ENCODE results near the gene RTN4IP1. TPM values are rescaled to one million over a fixed set of nuclear protein-coding genes. Genes with fewer than 3 reads are reported as not detected.
A peak's percentile ranks its signal among the peaks of the same experiment; 100 is the strongest.

The RTN4IP1 gene
- total and polyA plus RNA-seq, 9 of the 15 experiments (the other 6 are each of a cell fraction or from before 2014, with no cell fraction given), result 17.9 to 46.0 (median 22.2) TPM

DNA sequence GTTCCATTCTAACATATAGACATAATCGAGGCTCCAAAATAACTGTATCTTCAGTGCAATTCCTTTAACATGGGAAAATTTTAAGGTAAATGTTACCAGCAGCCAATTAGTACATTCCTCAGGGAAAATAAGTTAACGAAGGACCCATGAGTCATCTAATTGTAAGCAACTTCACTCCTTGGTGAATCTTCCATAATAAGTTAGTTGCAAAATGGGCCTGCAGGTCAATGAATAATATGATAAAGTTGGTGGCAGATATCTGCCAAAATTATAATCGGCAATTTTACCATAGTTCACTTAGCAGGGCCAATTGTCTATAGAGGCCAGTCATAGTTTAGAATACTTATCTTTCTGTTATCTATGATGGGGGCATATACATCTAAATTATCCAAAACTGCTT is 42.4 kb upstream of the RTN4IP1 start (continued):
- TF ChIP-seq, protein P1, sequence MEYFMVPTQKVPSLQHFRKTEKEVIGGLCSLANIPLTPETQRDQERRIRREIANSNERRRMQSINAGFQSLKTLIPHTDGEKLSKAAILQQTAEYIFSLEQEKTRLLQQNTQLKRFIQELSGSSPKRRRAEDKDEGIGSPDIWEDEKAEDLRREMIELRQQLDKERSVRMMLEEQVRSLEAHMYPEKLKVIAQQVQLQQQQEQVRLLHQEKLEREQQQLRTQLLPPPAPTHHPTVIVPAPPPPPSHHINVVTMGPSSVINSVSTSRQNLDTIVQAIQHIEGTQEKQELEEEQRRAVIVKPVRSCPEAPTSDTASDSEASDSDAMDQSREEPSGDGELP (CRISPR knock-in tag; IDR thresholded peaks at IDR 0.05; ENCODE audit: borderline replicate concordance), result no peak
- TF ChIP-seq ZNF174 (CRISPR knock-in tag; IDR thresholded peaks at IDR 0.05) (no peak), ZNF197 (CRISPR knock-in tag; IDR thresholded peaks at IDR 0.05; ENCODE audit: low read depth) (no peak), SAFB (IDR thresholded peaks at IDR 0.05; ENCODE audit: borderline replicate concordance, low read depth, low read length) (no peak), NFATC3 (IDR thresholded peaks at IDR 0.05) (no peak), ZNF696 (CRISPR knock-in tag; conservative IDR thresholded peaks at IDR 0.05) (no peak), JUN (IDR thresholded peaks at IDR 0.05; ENCODE audit: borderline replicate concordance, low read depth, low read length) (no peak), JUN (CRISPR knock-in tag; IDR thresholded peaks at IDR 0.05; ENCODE audit: borderline replicate concordance) (no peak), KDM2B (CRISPR knock-in tag; IDR thresholded peaks at IDR 0.05) (no peak), KLF16 (IDR thresholded peaks at IDR 0.05) (no peak)

DNA sequence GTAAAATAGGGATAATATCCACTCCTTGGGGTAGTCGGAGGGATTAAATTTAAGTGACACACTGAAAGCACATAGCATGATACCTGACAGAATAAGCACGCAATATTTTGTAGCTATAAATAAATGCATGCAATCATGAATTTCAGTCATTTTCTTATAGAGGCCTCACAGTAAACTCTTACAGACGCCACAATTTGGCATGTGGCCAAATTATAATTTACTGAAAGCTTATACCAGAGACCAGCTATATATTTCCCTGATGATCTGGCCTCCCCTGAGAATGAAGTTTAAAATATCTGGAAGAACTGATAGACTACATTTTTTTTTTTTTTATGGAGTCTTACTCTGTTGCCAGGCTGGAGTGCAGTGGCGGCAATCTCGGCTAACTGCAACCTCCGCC is 40.9 kb upstream of the RTN4IP1 start:
- FAIRE-seq (no peak), DNase-seq (ENCODE audit: extremely low read depth in 1 of 4, low spot score in 3 of 4) (no peak), ATAC-seq (no peak)
- no peak overlapping the region for H3K4me3 ChIP-seq
- no peak overlapping the region for H3K9ac ChIP-seq (ENCODE audit: insufficient read depth in 1 of 2, low read depth in 2 of 2, low read length in 2 of 2)
- ChIA-PET POLR2A (interaction anchor here (0.6 to 0.7 kb wide), 3 partner anchors 34 to 422 kb away, joined by 3 to 4 read pairs (median 3); no protein-coding TSS in a partner anchor), CTCF (ENCODE audit: low intra/inter-chr PET ratio) (no interaction called here)
- H3K9me1 ChIP-seq (ENCODE audit: control insufficient read depth, insufficient read depth, low read length), result no peaks in the 10 kb centered on the region
- H3K4me2 ChIP-seq (ENCODE audit: insufficient read depth, low read length), result no peak overlapping the region
- H4K20me1 ChIP-seq (replicated peaks; ENCODE audit: control insufficient read depth, insufficient read depth, low read length), result no peaks in the 10 kb centered on the region
- no peaks in the 10 kb centered on the region for H3K27me3 ChIP-seq (ENCODE audit: control insufficient read depth in 2 of 2, insufficient read depth in 2 of 2, low read length in 2 of 2)
- H2AFZ ChIP-seq (ENCODE audit: low read depth, low read length), result no peak overlapping the region
- peaks cover 10% of the 10 kb centered on the region; the same call in 2 of the 3 replicates for H3K36me3 ChIP-seq (ENCODE audit: control insufficient read depth, insufficient read depth, low read length)
- H3K4me1 ChIP-seq (replicated peaks in 1 of 2; ENCODE audit: control insufficient read depth in 2 of 2, insufficient read depth in 2 of 2, low read length in 2 of 2), result no peaks in the 10 kb centered on the region
- intact Hi-C loops (cut with micrococcal nuclease) (no loop called here), in situ Hi-C loops (cut with MboI) (no loop called here)
- H3K27ac ChIP-seq (ENCODE audit: extremely low read depth, low read depth, low read length), result no peak overlapping the region
- no peak for TF ChIP-seq JUN (IDR thresholded peaks at IDR 0.05; ENCODE audit: borderline replicate concordance, low read depth, low read length)
- no peak for TF ChIP-seq JUN (CRISPR knock-in tag; IDR thresholded peaks at IDR 0.05; ENCODE audit: borderline replicate concordance)
- TF ChIP-seq CHCHD3 (CRISPR knock-in tag; IDR thresholded peaks at IDR 0.05), result no peak
- TF ChIP-seq NFIC (IDR thresholded peaks at IDR 0.05), result peak; percentile 94
- peak; percentile 87 for TF ChIP-seq NFIX (CRISPR knock-in tag; IDR thresholded peaks at IDR 0.05; ENCODE audit: low read depth)
- 85% methylated on average over 3 of the region's 6 CpGs for WGBS (ENCODE audit: insufficient coverage, low coverage, missing lambda C conversion rate)
- BruUV-seq (replicated peaks), result no TSS peak
- no peaks in the 10 kb centered on the region for H3K79me2 ChIP-seq (ENCODE audit: control insufficient read depth, insufficient read depth, low read length)
- H3K9me3 ChIP-seq (replicated peaks; ENCODE audit: control insufficient read depth, insufficient read depth, low read depth, low read length), result no peaks in the 10 kb centered on the region

Measured in K562 (cell line).